ENCODE data around the gene IL4R. TPM values are rescaled to one million over a fixed set of nuclear protein-coding genes. Genes with fewer than 3 reads are reported as not detected.

IL4R gene
- polyA plus RNA-seq, 3 donors = 14.3 to 17.3 (median 14.5) TPM

DNA sequence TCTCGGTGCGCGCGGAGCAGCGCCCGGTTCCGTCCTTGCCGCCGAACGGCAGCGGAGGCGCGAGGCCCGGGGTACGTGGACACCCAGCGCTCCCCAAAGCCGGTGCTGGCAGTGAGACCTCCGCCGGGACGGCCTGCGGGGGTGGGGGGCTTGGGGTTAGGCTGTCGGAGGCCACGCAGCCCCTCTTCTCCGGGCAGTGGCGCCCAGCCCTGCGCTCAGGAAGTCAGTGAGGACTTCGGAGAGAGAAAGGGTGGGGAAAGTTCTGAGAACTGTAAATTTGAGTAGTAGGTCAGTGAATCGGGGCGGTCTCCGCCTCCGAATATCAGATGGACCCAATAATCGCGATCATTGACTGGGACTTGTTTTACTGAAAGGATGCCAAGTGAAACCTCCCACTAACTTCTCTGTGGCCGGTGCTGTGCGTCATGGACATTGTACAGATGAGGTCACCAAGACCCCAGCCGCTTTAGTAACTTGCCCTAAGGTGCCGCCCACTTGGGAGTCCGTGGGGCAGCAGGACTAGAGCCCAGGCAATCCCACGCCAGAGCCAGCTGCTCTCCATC is 468 bp downstream of the IL4R start:
- DNase-seq (ENCODE audit: low read depth in 3 of 3, low spot score in 2 of 3) = no peak

- no peak for DNase-seq (ENCODE audit: low read depth in 3 of 3, low spot score in 2 of 3)
Observed at GRCh38 chr16:27314986-27315332, 1.2 kb downstream of the IL4R start.

DNA sequence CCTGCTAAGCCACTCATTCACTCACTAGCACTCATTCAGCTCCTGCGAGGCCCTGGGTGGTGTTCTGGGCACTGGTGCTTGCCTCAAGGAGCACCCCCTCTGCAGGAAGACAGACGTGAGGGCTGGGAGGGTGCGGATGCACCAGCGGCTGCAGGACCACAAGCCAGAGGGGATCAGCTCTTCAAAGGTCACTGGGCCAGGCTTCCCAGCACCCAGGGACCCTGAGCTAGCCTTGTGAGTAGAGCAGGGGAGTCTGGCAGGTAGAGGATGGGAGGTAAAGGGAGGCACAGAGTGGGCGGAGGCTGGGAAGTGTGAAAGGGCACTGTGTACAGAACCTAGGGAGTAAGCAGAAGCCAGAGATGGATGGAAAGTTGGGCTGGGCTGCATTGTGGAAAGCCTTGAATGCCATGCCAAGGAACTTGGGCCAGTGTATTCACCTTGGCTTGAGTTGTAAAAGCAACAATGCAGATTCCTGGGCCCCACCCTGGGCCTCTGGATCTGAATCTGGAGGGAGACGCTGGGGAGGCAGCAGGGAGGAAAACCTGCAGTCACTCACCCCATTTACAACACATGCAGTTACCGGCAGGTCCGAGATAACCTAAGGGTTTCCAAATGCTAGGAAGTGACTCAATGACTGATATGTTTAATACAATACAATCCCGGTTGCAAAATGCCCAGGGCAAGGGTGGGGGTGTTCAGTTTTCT is 1.7 kb downstream of the IL4R start:
- DNase-seq (ENCODE audit: low read depth in 3 of 3, low spot score in 2 of 3) = no peak

- DNase-seq (ENCODE audit: low read depth in 3 of 3, low spot score in 2 of 3) = no peak
Observed at GRCh38 chr16:27316038-27316680, 2.4 kb downstream of the IL4R start.

GRCh38 chr16:27317320-27317719 is 3.5 kb downstream of the IL4R start:
- DNase-seq (ENCODE audit: low read depth in 3 of 3, low spot score in 2 of 3) = no peak

GRCh38 chr16:27317738-27318391 is 4.1 kb downstream of the IL4R start:
- DNase-seq (ENCODE audit: low read depth in 3 of 3, low spot score in 2 of 3) = no peak

- DNase-seq (ENCODE audit: low read depth in 3 of 3, low spot score in 2 of 3) = no peak
Observed at GRCh38 chr16:27318392-27319256, 4.8 kb downstream of the IL4R start.

- no peak for DNase-seq (ENCODE audit: low read depth in 3 of 3, low spot score in 2 of 3)
Observed at GRCh38 chr16:27319257-27319965, 5.6 kb downstream of the IL4R start.

DNA sequence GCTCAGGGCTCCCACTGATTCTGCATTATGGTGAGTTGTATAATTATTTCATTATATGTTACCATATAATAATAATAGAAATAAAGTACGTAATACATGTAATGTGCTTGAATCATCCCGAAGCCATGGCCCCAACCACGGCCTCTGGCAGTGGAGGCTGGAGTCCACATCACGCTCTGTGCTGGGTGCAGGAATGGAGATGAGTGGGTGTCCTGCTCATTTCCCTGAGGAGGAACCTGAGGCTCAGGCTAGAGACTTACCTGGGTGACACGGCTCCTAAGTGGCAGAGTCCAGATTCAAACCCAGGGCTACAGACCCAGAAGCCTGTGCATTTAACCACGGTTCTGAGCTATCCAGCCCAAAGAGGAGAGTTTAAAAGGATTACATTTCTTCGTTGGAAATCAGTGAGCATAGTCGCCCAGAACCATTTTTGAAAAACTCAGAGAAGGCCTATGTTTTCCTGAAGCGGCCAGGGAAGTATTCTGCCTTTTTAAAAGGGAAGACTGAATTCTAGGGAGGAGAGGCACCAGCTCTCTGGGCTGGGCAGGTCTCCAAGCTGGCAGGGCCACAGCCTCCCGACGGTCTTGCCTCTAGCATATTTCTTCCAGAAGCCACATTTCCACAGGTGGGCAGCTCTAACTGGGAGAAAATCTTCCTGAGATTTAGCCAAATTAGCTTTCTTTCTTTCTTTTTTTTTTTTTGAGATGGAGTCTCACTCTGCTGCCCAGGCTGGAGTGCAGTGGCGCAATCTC is 6.7 kb downstream of the IL4R start:
- DNase-seq (ENCODE audit: low read depth in 3 of 3, low spot score in 2 of 3) = no peak

GRCh38 chr16:27321013-27321915 is 7.5 kb downstream of the IL4R start:
- no peak for DNase-seq (ENCODE audit: low read depth in 3 of 3, low spot score in 2 of 3)

GRCh38 chr16:27322858-27323780 is 9.3 kb downstream of the IL4R start:
- DNase-seq (ENCODE audit: low read depth in 3 of 3, low spot score in 2 of 3) = no peak

DNA sequence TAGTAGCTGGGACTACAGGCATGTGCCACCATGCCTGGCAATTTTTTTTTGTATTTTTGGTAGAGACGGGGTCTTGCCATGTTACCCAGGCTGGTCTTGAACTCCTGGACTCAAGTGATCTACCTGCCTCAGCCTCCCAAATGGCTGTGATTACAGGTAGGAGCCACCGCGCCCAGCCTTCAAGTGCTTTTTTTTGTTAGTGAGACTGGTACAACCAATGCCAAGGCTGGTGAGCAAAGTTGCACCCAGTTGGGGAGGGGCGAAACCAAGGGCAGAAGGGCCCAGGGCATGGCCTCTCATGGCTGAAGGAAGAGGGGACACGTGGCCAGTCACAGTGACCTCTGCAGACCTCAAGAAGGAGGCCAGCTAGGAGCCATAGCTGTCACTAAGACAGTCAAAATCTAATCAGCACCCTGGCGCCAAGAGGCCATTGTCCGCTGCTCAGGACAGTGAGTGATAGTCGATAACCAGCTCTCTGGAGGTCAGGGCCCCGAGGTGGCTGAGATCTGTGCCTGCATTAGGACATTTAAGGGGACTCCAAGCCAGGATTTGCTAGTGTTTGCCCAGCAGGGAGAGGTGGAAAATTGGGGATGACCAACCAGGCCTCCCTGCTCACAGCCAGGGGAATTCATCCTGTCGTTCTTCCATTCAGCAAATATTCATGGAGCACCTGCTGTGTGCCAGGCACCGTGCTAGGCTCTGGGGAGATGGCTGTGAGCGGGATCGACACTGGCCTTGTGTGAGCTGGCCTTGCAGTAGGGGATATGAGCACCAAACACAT is 10.2 kb downstream of the IL4R start:
- DNase-seq (ENCODE audit: low read depth in 3 of 3, low spot score in 2 of 3) = no peak

- no peak for DNase-seq (ENCODE audit: low read depth in 3 of 3, low spot score in 2 of 3)
Observed at GRCh38 chr16:27324851-27325301, 11.1 kb downstream of the IL4R start.

GRCh38 chr16:27325736-27326135 is 12.0 kb downstream of the IL4R start:
- no peak for DNase-seq (ENCODE audit: low read depth in 3 of 3, low spot score in 2 of 3)

GRCh38 chr16:27326251-27326650 is 12.5 kb downstream of the IL4R start:
- no peak for DNase-seq (ENCODE audit: low read depth in 3 of 3, low spot score in 2 of 3)

- no peak for DNase-seq (ENCODE audit: low read depth in 3 of 3, low spot score in 2 of 3)
Observed at GRCh38 chr16:27326738-27327585, 13.2 kb downstream of the IL4R start.
